Activated naive CD8-positive, alpha-beta T cell treated with anti-CD3 and anti-CD28 coated beads, Interleukin-2, amount 10 ng/mL, durations not matched to agents 7 days and 5 days (primary cell): ENCODE results near the gene AP3D1. TPM values are rescaled to one million over a fixed set of nuclear protein-coding genes. Genes with fewer than 3 reads are reported as not detected.
A peak's percentile ranks its signal among the peaks of the same experiment; 100 is the strongest.
"Not testable (repeated sequence)": the region's sequence is repeated elsewhere in the genome, so short reads cannot be mapped to it uniquely, and the experiment has no call there.

Source experiments
- ATAC-seq: fragments of 150-1000 bp; cut with Tn5 transposase; one replicate; pipeline ENCODE4 v1.10.0; 2021; ENCODE audit warnings: low read depth, moderate library complexity
- POLR2A ChIA-PET: fragments of 350-600 bp; sonication (Branson Sonifier 250); formaldehyde crosslinking; loops from one replicate; lab custom pipeline; 2021; ENCODE audit warnings: antibody characterized with exemption; lab: Charles Lee
- DNase-seq: peaks from one replicate; pipeline ENCODE4 v3.0.0; 2021
- H3K27ac Mint-ChIP-seq: one replicate; pipeline ENCODE4 v1.8.0; 2022; ENCODE audit warnings: mild to moderate bottlenecking, mixed read lengths
- H3K27me3 Mint-ChIP-seq: one replicate; pipeline ENCODE4 v1.8.0; 2022; ENCODE audit warnings: mild to moderate bottlenecking, moderate library complexity, mixed read lengths
- H3K36me3 Mint-ChIP-seq: one replicate; pipeline ENCODE4 v1.8.0; 2021; ENCODE audit warnings: mild to moderate bottlenecking, mixed read lengths
- H3K4me1 Mint-ChIP-seq: one replicate; pipeline ENCODE4 v1.8.0; 2021; ENCODE audit warnings: mixed read lengths
- H3K4me3 Mint-ChIP-seq: one replicate; pipeline ENCODE4 v1.8.0; 2022; ENCODE audit warnings: mild to moderate bottlenecking, moderate library complexity, mixed read lengths
- H3K9me3 Mint-ChIP-seq: one replicate; pipeline ENCODE4 v1.8.0; 2021; ENCODE audit warnings: mixed read lengths
- total RNA-seq, 2 experiments: library from RNA; stranded (reverse); gene quantifications; one replicate each; pipeline ENCODE4 v1.2.3, GENCODE V29; 2021

The AP3D1 gene
- total RNA-seq, 2 experiments from 2014 or later, result 92.6 to 96.5 TPM

DNA sequence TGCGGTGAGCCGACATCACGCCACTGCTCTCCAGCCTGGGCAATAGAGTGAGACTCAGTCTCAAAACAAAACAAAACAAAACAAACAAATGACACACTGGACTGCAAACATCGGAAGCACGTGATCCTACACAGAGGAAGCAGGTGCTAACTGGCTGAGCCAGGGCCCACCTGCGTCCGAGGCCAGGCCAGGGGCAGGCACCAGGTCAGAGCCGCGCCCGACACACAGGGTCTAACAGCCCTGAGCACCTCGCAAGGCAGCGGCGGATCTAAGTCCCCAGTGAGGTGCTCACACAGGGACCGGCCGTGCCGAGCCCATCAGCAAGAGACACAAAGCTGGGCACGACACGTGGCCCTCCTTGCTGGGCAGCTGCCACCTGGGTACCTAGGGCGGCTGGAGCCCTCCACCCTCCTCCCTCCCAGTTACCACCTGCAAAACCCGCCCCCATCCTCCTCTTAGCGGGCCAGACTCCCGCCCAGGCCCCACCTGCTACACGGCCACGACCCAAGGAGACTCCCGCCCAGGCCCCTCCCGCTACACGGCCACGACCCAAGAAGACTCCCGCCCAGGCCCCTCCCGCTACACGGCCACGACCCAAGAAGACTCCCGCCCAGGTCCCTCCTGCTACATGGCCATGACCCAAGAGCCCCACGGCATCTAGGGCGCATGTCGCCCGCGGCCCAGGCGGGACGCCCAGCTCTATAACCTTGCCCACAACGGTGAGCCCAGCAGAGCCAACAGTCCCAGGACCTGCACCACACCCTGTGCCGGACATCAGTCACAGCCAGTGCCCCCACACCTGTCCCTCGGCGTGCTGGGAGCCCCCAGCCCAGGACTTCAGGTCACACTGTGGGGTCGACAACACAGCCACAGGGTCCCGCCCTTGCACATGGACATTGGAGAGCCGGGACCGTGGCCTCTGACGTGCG is 15.6 kb downstream of the AP3D1 start:
- H3K27ac Mint-ChIP-seq, result no peak overlapping the region

DNA sequence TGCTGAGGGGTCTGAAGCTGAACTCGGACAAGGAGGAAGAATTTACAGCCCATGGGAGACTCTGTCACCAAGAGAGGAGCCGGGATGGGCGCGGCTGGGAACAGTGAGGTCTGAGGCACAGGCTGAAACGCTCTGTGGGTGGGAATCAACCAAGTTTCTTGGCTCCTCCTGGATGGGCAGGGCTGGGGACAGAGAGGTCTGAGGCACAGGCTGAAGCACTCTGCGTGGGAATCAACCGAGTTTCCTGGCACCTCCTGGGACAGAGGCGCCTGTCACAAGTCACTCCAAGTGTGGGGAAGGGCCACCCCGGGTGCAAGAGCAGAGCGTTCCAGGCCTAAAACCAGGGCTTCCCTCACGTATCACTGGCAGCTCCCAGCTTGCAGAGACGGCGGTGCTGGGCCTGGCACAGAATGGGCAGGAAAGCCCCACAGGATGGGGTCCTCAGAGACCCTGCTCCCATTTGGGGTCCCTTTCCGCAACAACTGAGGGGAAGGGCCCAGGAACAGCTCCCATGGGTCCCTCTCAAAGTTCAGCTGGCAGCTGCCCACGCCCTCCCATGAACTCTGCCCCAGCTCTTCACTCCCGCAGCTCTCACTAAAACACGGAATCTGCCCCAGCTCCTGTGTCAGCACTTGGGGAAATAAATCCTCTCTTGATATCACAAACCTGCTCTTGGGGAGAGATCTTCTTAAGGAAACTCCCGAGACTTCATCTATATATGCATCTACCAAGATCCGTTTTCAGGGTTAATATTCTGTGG is 18.5 kb downstream of the AP3D1 start:
- no peak overlapping the region for H3K4me3 Mint-ChIP-seq
- H3K36me3 Mint-ChIP-seq, result peaks cover 14% of the 10 kb centered on the region
- H3K27me3 Mint-ChIP-seq, result no peaks in the 10 kb centered on the region
- no peaks in the 10 kb centered on the region for H3K4me1 Mint-ChIP-seq
- no peak for ATAC-seq
- DNase-seq, result no peak
- no peak overlapping the region for H3K27ac Mint-ChIP-seq
- no peaks in the 10 kb centered on the region for H3K9me3 Mint-ChIP-seq
- POLR2A ChIA-PET, result no interaction called here

More for the DNA sequence above, 15.6 kb downstream of the AP3D1 start:
- no peak overlapping the region for H3K4me3 Mint-ChIP-seq
- ATAC-seq (no peak), DNase-seq (no peak)
- H3K36me3 Mint-ChIP-seq, result peaks cover 15% of the 10 kb centered on the region
- no peaks in the 10 kb centered on the region for H3K9me3 Mint-ChIP-seq
- H3K4me1 Mint-ChIP-seq, result peaks cover 2% of the 10 kb centered on the region
- no peaks in the 10 kb centered on the region for H3K27me3 Mint-ChIP-seq
- POLR2A ChIA-PET, result no interaction called here

DNA sequence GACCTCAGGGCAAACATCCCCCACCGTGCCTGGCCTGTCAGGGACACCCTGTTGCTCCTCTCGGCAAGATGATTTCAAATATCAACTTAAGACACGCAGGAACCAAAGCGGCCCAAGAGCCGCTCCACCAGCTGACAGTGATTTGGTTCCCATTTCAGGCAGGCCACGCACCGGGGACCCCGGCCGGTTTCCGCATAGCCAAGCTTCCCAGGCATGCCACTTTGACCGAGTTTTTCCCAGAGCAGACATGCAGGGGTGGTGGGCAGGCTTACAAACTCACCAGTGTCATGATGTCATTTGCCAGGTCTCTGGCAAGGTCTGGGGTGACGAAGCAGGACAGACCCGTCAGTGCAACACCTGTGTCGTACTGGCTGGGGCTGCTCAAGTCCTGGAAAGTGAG is 19.2 kb downstream of the AP3D1 start:
- Mint-ChIP-seq H3K4me3 (no peak overlapping the region), H3K4me1 (no peaks in the 10 kb centered on the region), H3K9me3 (no peaks in the 10 kb centered on the region), H3K27me3 (no peaks in the 10 kb centered on the region), H3K27ac (no peak overlapping the region), H3K36me3 (peaks cover 14% of the 10 kb centered on the region)
- ATAC-seq, result no peak
- POLR2A ChIA-PET, result no interaction called here
- DNase-seq, result no peak

DNA sequence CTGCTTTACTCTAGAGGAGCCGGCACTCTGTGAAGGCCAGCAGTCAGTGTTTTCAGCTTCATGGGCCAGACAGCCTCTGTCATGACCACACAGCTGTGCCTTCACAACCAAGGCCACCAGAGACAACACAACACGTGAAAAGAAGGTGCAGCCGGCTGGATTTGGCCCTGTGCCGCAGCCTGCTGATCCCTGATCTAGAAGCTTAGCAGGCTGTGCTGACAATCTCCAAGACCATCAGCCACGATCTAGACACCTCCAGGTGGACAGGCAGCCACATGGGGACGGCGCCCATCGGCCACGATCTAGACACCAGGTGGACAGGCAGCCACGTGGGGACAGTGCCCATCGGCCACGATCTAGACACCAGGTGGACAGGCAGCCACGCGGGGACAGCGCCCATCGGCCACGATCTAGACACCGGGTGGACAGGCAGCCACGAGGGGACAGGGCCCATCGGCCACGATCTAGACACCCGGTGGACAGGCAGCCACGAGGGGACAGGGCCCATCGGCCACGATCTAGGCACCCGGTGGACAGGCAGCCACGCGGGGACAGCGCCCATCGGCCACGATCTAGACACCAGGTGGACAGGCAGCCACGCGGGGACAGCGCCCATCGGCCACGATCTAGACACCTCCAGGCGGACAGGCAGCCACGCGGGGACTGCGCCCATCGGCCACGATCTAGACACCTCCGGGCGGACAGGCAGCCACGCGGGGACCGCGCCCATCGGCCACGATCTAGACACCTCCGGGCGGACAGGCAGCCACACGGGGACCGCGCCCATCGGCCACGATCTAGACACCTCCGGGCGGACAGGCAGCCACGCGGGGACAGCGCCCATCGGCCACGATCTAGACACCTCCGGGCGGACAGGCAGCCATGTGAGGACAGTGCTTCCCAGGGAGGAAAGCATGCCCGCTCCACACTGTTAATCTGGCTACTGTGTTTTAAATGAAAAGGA is 20.1 kb downstream of the AP3D1 start:
- H3K27ac Mint-ChIP-seq, ATAC-seq, DNase-seq, H3K4me1 Mint-ChIP-seq, H3K27me3 Mint-ChIP-seq, POLR2A ChIA-PET, H3K9me3 Mint-ChIP-seq, H3K4me3 Mint-ChIP-seq: not testable (repeated sequence)
- H3K36me3 Mint-ChIP-seq, result peaks cover 13% of the 10 kb centered on the region

DNA sequence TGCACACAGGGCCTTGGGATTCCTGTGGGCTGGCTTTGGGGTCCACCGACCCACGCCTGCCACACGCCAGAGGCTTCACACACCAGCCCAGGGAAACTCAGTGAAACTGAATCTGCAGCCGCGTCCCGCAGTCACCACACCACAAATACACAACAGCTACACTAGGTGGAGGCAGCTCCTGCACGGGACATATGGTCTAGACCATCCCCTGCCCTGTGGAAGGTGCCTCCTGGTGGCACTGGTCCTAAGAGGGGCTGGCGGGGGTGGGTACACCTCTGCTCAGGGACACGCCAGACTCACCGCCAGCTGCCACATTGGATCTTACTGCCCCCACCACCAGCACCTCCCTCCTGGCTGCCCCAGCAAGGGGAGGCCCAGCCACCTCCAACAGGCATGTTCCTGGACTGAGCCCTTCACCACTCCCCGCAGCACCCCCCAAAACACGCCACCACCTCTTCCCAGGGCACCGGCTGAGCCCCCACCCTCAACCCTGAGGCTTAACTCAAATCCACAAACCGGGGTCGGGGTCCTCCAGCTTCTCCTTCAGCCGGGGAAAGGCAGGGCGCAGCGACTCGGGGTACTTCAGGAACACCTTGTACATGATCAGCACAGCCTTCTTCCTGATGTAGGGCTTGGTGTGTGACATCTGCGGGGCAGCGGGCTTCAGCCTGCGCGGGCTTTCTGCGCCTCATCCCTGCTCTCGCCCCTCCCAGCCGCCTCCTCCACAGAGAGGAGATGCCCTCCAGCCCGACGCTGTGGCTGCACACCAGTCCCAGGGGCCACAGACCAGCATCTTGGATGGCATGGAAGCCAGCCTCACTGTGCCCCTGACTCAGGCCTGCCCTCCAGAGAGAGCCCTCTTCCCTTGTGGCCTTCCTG is 21.2 kb downstream of the AP3D1 start:
- peaks cover 10% of the 10 kb centered on the region for H3K36me3 Mint-ChIP-seq
- POLR2A ChIA-PET, result interaction anchor here (0.8 kb wide), 1 partner anchor 26 kb away, joined by 4 read pairs; no protein-coding TSS in a partner anchor
- H3K4me3 Mint-ChIP-seq, result no peak overlapping the region
- H3K27ac Mint-ChIP-seq, result no peak overlapping the region
- H3K27me3 Mint-ChIP-seq, result no peaks in the 10 kb centered on the region
- no peaks in the 10 kb centered on the region for H3K9me3 Mint-ChIP-seq
- ATAC-seq (no peak), DNase-seq (no peak)
- H3K4me1 Mint-ChIP-seq, result no peaks in the 10 kb centered on the region

DNA sequence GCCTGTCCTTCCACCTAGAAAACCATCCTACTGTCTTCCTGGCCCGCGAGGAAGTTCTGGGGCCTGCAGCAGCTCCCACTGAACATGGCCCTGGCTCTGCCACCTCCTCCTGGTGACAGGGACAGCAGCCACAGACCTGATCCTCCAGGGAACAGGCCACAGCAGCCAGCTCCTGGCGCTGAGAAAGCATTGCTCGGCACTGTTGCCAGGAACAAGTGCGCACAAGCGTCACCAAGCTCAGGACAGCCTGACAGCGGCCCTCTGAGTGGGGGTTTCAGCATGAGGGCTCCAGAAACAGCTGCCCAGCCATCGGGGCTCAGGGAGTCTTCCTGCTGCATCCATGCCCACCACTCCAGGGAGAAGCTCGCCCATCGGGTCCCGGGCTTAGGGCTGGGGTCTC is 21.9 kb downstream of the AP3D1 start:
- no peak overlapping the region for H3K4me3 Mint-ChIP-seq
- H3K9me3 Mint-ChIP-seq, result no peaks in the 10 kb centered on the region
- H3K27ac Mint-ChIP-seq, result no peak overlapping the region
- no peaks in the 10 kb centered on the region for H3K4me1 Mint-ChIP-seq
- DNase-seq, result no peak
- H3K36me3 Mint-ChIP-seq, result peaks cover 10% of the 10 kb centered on the region
- POLR2A ChIA-PET, result interaction anchor here (0.8 kb wide), 1 partner anchor 26 kb away, joined by 4 read pairs; no protein-coding TSS in a partner anchor
- H3K27me3 Mint-ChIP-seq, result no peaks in the 10 kb centered on the region
- ATAC-seq, result no peak

DNA sequence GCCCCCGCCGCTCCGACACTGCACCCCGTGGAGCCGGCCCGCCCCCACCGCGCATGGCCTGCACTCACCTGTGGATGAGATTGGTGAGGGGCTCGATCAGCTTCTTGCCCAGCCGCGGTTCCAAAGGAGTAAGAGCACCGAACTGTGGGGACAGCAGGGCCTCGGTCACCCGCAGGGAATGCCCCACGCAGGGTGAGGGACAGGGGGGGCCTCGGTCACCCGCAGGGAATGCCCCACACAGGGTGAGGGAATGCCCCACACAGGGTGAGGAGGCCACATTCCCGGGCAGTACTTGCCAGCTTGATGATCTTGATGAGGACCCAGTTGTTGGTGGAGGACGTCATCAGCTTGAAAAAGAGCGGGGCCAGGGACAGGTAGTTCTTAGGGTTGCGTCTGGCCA is 22.3 kb downstream of the AP3D1 start:
- Mint-ChIP-seq H3K4me1 (no peaks in the 10 kb centered on the region), H3K9me3 (no peaks in the 10 kb centered on the region), H3K36me3 (peaks cover 10% of the 10 kb centered on the region), H3K4me3 (no peak overlapping the region), H3K27me3 (no peaks in the 10 kb centered on the region), H3K27ac (no peak overlapping the region)
- ATAC-seq, result no peak
- POLR2A ChIA-PET, result interaction anchor here (0.6 kb wide), 1 partner anchor 299 kb away, joined by 3 read pairs; no protein-coding TSS in a partner anchor
- no peak for DNase-seq

DNA sequence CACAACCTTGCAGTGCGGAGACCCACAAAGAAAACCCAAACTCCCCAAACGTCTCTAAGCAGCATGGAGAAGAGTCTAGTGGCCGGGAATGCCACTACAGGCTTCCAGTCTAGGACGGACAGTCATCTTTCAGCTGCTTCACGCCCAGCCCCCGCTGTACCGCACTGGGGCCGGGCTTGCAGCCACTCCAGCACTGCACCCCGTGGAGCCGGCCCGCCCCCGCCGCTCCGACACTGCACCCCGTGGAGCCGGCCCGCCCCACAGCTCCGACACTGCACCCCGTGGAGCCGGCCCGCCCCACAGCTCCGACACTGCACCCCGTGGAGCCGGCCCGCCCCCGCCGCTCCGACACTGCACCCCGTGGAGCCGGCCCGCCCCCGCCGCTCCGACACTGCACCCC is 23.1 kb downstream of the AP3D1 start:
- H3K36me3 Mint-ChIP-seq, ATAC-seq, H3K9me3 Mint-ChIP-seq, H3K27ac Mint-ChIP-seq, H3K27me3 Mint-ChIP-seq, DNase-seq, H3K4me1 Mint-ChIP-seq, H3K4me3 Mint-ChIP-seq: not testable (repeated sequence)
- POLR2A ChIA-PET, result interaction anchor here (0.6 kb wide), 1 partner anchor 300 kb away, joined by 3 read pairs; no protein-coding TSS in a partner anchor

DNA sequence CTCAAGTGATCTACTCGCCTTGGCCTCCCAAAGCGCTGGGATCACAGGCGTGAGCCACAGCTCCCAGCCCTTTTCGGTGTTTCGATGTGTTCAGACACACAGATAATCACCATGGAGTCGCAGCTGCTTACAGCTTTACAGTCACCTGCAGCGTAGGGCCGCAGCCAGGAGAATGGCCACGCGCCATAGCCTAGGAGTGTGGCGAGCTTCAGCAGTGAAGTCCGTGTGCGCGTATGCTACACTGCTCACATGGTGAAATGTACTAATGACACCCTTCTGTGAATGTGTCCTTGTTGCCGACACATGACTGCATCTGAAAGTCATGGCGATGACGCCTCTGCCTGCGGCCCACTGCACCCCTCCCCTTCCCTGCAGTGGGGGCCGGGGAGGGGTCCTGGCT is 23.6 kb downstream of the AP3D1 start:
- no peak for ATAC-seq
- no peak for DNase-seq
- POLR2A ChIA-PET, result no interaction called here
- Mint-ChIP-seq H3K4me3 (no peak overlapping the region), H3K9me3 (no peaks in the 10 kb centered on the region), H3K4me1 (no peaks in the 10 kb centered on the region), H3K27ac (no peak overlapping the region), H3K36me3 (peaks cover 10% of the 10 kb centered on the region), H3K27me3 (no peaks in the 10 kb centered on the region)

DNA sequence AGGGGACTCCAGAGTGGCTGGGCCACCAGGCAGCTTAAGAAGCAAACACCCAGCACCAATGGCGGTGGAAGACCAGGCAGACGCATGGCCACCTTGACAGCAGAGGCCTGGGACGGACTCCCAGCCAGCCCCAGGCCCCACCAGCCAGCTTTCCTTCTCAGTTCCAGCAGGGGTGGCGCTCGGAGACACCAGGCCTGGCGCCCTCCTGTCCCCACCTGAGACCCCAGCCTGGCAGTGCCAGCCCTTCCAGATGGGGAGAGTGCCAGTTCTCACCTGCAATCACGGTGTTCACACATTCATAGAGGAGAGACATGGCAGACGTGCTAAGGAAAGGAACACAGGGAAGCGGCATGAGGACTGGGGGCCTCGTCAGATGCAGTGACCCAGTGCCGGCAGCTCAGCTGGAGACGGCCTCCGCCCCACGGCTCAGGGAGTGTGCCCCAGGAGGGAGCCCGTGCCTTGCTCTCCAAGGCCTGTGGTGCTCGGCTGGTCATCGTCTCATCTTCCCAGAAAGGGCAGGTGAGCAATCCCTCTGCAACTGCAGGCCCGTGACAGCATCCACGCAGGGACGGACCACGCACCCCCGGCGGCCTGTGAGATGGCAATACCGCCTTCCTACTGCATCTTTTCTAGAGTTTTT is 24.4 kb downstream of the AP3D1 start:
- no peaks in the 10 kb centered on the region for H3K9me3 Mint-ChIP-seq
- no peaks in the 10 kb centered on the region for H3K27me3 Mint-ChIP-seq
- no peak overlapping the region for H3K27ac Mint-ChIP-seq
- ATAC-seq (no peak), DNase-seq (no peak)
- no peaks in the 10 kb centered on the region for H3K4me1 Mint-ChIP-seq
- no peak overlapping the region for H3K4me3 Mint-ChIP-seq
- H3K36me3 Mint-ChIP-seq, result peaks cover 6% of the 10 kb centered on the region
- POLR2A ChIA-PET, result no interaction called here

DNA sequence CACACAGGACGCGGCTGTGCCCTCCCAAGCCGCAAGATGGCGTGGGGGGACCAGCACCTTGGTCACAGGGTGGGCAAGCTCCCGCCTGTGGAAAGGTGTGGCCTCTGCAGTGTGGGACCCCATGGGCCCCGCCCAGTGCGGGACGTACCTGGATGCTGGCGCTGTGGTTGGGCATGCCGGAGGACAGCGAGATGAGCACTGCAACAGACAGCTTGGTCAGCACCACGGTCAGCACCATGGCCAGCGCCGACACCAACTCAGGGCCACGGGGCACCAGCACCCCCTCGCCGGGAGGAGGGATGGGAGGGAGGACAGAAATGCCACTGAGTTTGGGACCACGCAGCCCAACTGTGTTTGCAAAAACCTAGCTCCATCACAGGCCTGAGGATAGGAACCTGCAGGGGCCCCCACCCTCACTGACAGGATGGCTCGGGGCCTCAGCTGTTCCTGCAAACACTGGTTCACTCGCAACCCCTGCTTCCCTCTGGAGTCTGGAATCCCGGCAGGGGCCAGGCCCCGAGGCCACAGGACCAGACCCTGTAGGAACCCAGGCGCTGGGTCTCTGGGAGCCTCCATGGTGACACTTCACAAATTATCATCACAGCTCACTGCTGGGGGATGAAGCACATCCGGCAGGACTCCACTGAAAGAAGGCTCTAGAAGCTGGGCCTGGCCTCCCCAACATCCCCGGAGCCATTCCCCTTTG is 27.5 kb downstream of the AP3D1 start:
- DNase-seq (peak; percentile 61), ATAC-seq (peak; percentile 24)
- POLR2A ChIA-PET, result no interaction called here
- no peaks in the 10 kb centered on the region for H3K27me3 Mint-ChIP-seq
- no peak overlapping the region for H3K4me3 Mint-ChIP-seq
- no peak overlapping the region for H3K27ac Mint-ChIP-seq
- no peaks in the 10 kb centered on the region for H3K9me3 Mint-ChIP-seq
- H3K4me1 Mint-ChIP-seq, result peaks cover 2% of the 10 kb centered on the region
- peaks cover 5% of the 10 kb centered on the region for H3K36me3 Mint-ChIP-seq
